CD4-positive, CD25-positive, alpha-beta regulatory T cell (primary cell): ENCODE measurements around the gene CCL17. TPM values are rescaled to one million over a fixed set of nuclear protein-coding genes. Genes with fewer than 3 reads are reported as not detected.
A peak's percentile ranks its signal among the peaks of the same experiment; 100 is the strongest.

Experiments
- ATAC-seq, 2 donors: fragments of 150-1000 bp; cut with Tn5 transposase; one replicate each; pipeline ENCODE4 v1.10.0; 2021; ENCODE audit warnings: low read depth in 2 of 2, moderate number of reproducible peaks in 2 of 2, moderate library complexity in 1 of 2
- DNase-seq, 3 donors: peaks; one replicate each; pipeline versions ENCODE4 v3.0.0 to v3.0.0-alpha.2; 2012 to 2022; ENCODE audit warnings: mixed read lengths in 1 of 3
- H3K27ac ChIP-seq: one replicate; pipeline ENCODE4 v1.7.0; 2013; ENCODE audit warnings: mild to moderate bottlenecking, low read length; ENCODE audit not compliant: insufficient read depth, poor library complexity, severe bottlenecking
- H3K27me3 ChIP-seq: one replicate; pipeline ENCODE4 v1.7.0; 2013; ENCODE audit warnings: low read length; ENCODE audit not compliant: control insufficient read depth, insufficient read depth
- H3K36me3 ChIP-seq: one replicate; pipeline ENCODE4 v1.7.0; 2013; ENCODE audit warnings: mild to moderate bottlenecking, low read length, moderate library complexity; ENCODE audit not compliant: control insufficient read depth, insufficient read depth
- H3K4me1 ChIP-seq: 2 replicates; pipeline ENCODE4 v1.7.0; 2013; ENCODE audit warnings: mild to moderate bottlenecking, low read length; ENCODE audit not compliant: insufficient read depth, control insufficient read depth, poor library complexity, severe bottlenecking
- H3K4me3 ChIP-seq: one replicate; pipeline ENCODE4 v1.7.0; 2013; ENCODE audit warnings: low read depth, mild to moderate bottlenecking, low read length, moderate library complexity
- H3K9me3 ChIP-seq, 2 experiments: 1 replicate in 1 of 2; 2 replicates in 1 of 2; pipeline ENCODE4 v1.7.0; 2013; ENCODE audit warnings: low read length in 2 of 2, mild to moderate bottlenecking in 1 of 2, moderate library complexity in 1 of 2; ENCODE audit not compliant: control insufficient read depth in 2 of 2
- H3K27ac Mint-ChIP-seq, 3 donors: one replicate each; pipeline ENCODE4 v1.8.0; 2020 to 2022; ENCODE audit warnings: mild to moderate bottlenecking in 3 of 3, mixed read lengths in 3 of 3, moderate library complexity in 2 of 3
- H3K27me3 Mint-ChIP-seq: one replicate; pipeline ENCODE4 v1.8.0; 2022; ENCODE audit warnings: mild to moderate bottlenecking, mixed read lengths
- H3K36me3 Mint-ChIP-seq: one replicate; pipeline ENCODE4 v1.8.0; 2020; ENCODE audit warnings: mixed read lengths
- H3K4me1 Mint-ChIP-seq, 4 donors: one replicate each; pipeline ENCODE4 v1.8.0; 2020 to 2022; ENCODE audit warnings: mixed read lengths in 4 of 4, mild to moderate bottlenecking in 1 of 4
- H3K4me3 Mint-ChIP-seq, 4 donors: one replicate each; pipeline ENCODE4 v1.8.0; 2020 to 2022; ENCODE audit warnings: mild to moderate bottlenecking in 4 of 4, mixed read lengths in 4 of 4, moderate library complexity in 3 of 4
- H3K9me3 Mint-ChIP-seq, 7 donors: one replicate each; pipeline ENCODE4 v1.8.0; 2020 to 2022; ENCODE audit warnings: mixed read lengths in 7 of 7, mild to moderate bottlenecking in 3 of 7, moderate library complexity in 2 of 7
- polyA plus RNA-seq, 4 donors: library from polyadenylated mRNA; unstranded; fragments of 300-500 nt; fragmentation: Illumina TruSeq; gene quantifications; one replicate each; pipeline ENCODE4 v1.2.3, GENCODE V29; 2021
- total RNA-seq: library from RNA; stranded (reverse); gene quantifications from one replicate; pipeline ENCODE4 v1.2.3, GENCODE V29; 2022

Gene CCL17
- total and polyA plus RNA-seq, 5 donors from 2014 or later: not detected

DNA sequence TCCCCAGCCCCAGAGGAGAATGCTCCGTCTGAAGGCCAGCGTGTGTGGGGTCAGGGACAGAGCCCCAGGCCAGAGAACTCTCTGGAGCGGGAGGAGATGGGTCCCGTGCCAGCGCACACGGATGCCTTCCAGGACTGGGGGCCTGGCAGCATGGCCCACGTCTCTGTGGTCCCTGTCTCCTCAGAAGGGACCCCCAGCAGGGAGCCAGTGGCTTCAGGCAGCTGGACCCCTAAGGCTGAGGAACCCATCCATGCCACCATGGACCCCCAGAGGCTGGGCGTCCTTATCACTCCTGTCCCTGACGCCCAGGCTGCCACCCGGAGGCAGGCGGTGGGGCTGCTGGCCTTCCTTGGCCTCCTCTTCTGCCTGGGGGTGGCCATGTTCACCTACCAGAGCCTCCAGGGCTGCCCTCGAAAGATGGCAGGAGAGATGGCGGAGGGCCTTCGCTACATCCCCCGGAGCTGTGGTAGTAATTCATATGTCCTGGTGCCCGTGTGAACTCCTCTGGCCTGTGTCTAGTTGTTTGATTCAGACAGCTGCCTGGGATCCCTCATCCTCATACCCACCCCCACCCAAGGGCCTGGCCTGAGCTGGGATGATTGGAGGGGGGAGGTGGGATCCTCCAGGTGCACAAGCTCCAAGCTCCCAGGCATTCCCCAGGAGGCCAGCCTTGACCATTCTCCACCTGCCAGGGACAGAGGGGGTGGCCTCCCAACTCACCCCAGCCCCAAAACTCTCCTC lies 21.9 kb upstream of the CCL17 start:
- peaks cover 0 to 3% (median under 1%) of the 10 kb centered on the region in 4 donors for H3K4me1 Mint-ChIP-seq
- peak overlapping the region in 1 of 3 donors; percentile 46 for H3K27ac Mint-ChIP-seq
- H3K27me3 Mint-ChIP-seq: no peaks in the 10 kb centered on the region
- DNase-seq: no peak
- no peaks in the 10 kb centered on the region for H3K9me3 Mint-ChIP-seq
- H3K27me3 ChIP-seq: no peaks in the 10 kb centered on the region
- H3K4me1 ChIP-seq: no peaks in the 10 kb centered on the region
- no peak overlapping the region for H3K4me3 Mint-ChIP-seq
- no peak for ATAC-seq
- H3K27ac ChIP-seq: no peak overlapping the region
- H3K36me3 ChIP-seq: no peaks in the 10 kb centered on the region
- H3K36me3 Mint-ChIP-seq: no peaks in the 10 kb centered on the region
- no peak overlapping the region for H3K4me3 ChIP-seq
- no peaks in the 10 kb centered on the region for H3K9me3 ChIP-seq

- Histone ChIP-seq H3K27ac (no peak overlapping the region), H3K4me1 (no peaks in the 10 kb centered on the region), H3K9me3 (no peaks in the 10 kb centered on the region), H3K36me3 (no peaks in the 10 kb centered on the region), H3K27me3 (no peaks in the 10 kb centered on the region), H3K4me3 (no peak overlapping the region)
- H3K27ac Mint-ChIP-seq: peak overlapping the region in 1 of 3 donors; percentile 46
- DNase-seq (no peak), ATAC-seq (no peak)
- H3K9me3 Mint-ChIP-seq: no peaks in the 10 kb centered on the region
- H3K27me3 Mint-ChIP-seq: no peaks in the 10 kb centered on the region
- H3K4me1 Mint-ChIP-seq: peaks cover 0 to 2% (median 0%) of the 10 kb centered on the region in 4 donors
- no peaks in the 10 kb centered on the region for H3K36me3 Mint-ChIP-seq
- H3K4me3 Mint-ChIP-seq: no peak overlapping the region
Observed at GRCh38 chr16:57383276-57384247, 21.0 kb upstream of the CCL17 start.

DNA sequence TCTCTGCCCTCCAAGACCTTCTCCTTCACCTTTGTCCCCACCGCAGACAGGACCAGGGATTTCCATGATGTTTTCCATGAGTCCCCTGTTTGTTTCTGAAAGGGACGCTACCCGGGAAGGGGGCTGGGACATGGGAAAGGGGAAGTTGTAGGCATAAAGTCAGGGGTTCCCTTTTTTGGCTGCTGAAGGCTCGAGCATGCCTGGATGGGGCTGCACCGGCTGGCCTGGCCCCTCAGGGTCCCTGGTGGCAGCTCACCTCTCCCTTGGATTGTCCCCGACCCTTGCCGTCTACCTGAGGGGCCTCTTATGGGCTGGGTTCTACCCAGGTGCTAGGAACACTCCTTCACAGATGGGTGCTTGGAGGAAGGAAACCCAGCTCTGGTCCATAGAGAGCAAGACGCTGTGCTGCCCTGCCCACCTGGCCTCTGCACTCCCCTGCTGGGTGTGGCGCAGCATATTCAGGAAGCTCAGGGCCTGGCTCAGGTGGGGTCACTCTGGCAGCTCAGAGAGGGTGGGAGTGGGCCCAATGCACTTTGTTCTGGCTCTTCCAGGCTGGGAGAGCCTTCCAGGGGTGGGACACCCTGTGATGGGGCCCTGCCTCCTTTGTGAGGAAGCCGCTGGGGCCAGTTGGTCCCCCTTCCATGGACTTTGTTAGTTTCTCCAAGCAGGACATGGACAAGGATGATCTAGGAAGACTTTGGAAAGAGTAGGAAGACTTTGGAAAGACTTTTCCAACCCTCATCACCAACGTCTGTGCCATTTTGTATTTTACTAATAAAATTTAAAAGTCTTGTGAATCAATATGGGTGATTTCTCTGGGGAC lies 20.1 kb upstream of the CCL17 start:
- H3K9me3 ChIP-seq: no peaks in the 10 kb centered on the region
- H3K36me3 ChIP-seq: no peaks in the 10 kb centered on the region
- Mint-ChIP-seq H3K9me3 (no peaks in the 10 kb centered on the region), H3K36me3 (no peaks in the 10 kb centered on the region), H3K4me3 (no peak overlapping the region), H3K27ac (no peak overlapping the region), H3K27me3 (no peaks in the 10 kb centered on the region), H3K4me1 (peaks cover 0 to 2% (median 0%) of the 10 kb centered on the region in 4 donors)
- H3K27me3 ChIP-seq: no peaks in the 10 kb centered on the region
- ATAC-seq (peak in 1 of 2 donors; percentile 22), DNase-seq (no peak)
- H3K4me3 ChIP-seq: no peak overlapping the region
- H3K4me1 ChIP-seq: no peaks in the 10 kb centered on the region
- no peak overlapping the region for H3K27ac ChIP-seq

- Mint-ChIP-seq H3K4me1 (peaks cover 0 to 2% (median 0%) of the 10 kb centered on the region in 4 donors), H3K4me3 (no peak overlapping the region), H3K9me3 (no peaks in the 10 kb centered on the region), H3K27me3 (no peaks in the 10 kb centered on the region), H3K36me3 (no peaks in the 10 kb centered on the region), H3K27ac (no peak overlapping the region)
- H3K27me3 ChIP-seq: no peaks in the 10 kb centered on the region
- DNase-seq: no peak
- no peaks in the 10 kb centered on the region for H3K9me3 ChIP-seq
- no peak for ATAC-seq
- no peaks in the 10 kb centered on the region for H3K4me1 ChIP-seq
- H3K27ac ChIP-seq: no peak overlapping the region
- no peaks in the 10 kb centered on the region for H3K36me3 ChIP-seq
- H3K4me3 ChIP-seq: no peak overlapping the region
Observed at GRCh38 chr16:57385083-57385482, 19.5 kb upstream of the CCL17 start.

GRCh38 chr16:57386381-57386951 lies 18.1 kb upstream of the CCL17 start:
- no peak for DNase-seq
- ATAC-seq: no peak
- H3K4me3 Mint-ChIP-seq: no peak overlapping the region
- no peaks in the 10 kb centered on the region for H3K36me3 Mint-ChIP-seq
- H3K9me3 Mint-ChIP-seq: no peaks in the 10 kb centered on the region
- Histone ChIP-seq H3K27ac (no peak overlapping the region), H3K9me3 (no peaks in the 10 kb centered on the region), H3K4me3 (no peak overlapping the region), H3K4me1 (no peaks in the 10 kb centered on the region), H3K27me3 (no peaks in the 10 kb centered on the region), H3K36me3 (no peaks in the 10 kb centered on the region)
- peaks cover 0 to 2% (median 0%) of the 10 kb centered on the region in 4 donors for H3K4me1 Mint-ChIP-seq
- H3K27ac Mint-ChIP-seq: peak overlapping the region in 1 of 3 donors; percentile 41
- peaks cover 4% of the 10 kb centered on the region for H3K27me3 Mint-ChIP-seq

DNA sequence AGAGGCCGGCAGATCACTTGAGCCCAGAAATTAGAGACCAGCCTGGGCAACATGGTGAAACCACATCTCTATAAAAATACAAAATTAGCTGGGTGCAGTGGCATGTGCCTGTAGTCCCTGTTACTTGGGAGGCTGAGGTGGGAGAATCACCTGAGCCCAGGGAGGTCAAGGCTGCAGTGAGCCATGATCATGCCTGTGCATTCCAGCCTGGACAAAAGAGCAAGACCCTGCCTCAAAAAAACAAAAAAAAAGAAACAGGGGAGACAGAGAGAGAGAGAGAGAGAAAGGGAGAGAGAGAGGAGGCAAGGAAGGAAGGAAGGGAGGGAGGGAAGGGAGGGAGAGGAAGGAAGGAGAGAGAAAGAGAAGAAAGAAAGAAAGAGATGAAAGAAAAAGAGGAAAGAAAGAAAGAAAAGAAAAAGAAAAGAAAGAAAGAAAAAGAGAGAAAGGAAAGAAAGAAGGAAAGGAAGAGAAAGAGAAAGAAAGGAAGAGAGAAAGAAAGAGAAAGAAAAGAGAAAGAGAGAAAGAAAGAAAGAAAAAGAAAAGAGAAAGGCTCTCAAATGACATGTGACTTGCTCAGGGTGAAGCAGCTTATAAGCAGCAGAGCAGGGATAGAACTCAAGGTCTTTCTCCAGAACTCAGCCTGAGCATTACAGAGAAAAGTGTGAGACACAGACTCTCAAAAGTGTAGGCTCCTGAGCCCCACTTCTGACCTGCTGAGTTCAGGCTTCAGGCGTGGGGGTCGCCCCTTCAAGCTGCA lies 16.8 kb upstream of the CCL17 start:
- H3K4me3 Mint-ChIP-seq: no peak overlapping the region
- ATAC-seq: no peak
- H3K27me3 ChIP-seq: no peaks in the 10 kb centered on the region
- H3K4me1 ChIP-seq: no peaks in the 10 kb centered on the region
- no peaks in the 10 kb centered on the region for H3K9me3 ChIP-seq
- H3K4me3 ChIP-seq: no peak overlapping the region
- H3K27ac Mint-ChIP-seq: peak overlapping the region in 1 of 3 donors; percentile 91
- no peaks in the 10 kb centered on the region for H3K4me1 Mint-ChIP-seq
- no peaks in the 10 kb centered on the region for H3K36me3 ChIP-seq
- no peak for DNase-seq
- peaks cover 4% of the 10 kb centered on the region for H3K27me3 Mint-ChIP-seq
- no peaks in the 10 kb centered on the region for H3K36me3 Mint-ChIP-seq
- H3K9me3 Mint-ChIP-seq: no peaks in the 10 kb centered on the region
- H3K27ac ChIP-seq: no peak overlapping the region
